ENCODE measurements around the gene ATP6V0E1.

- TF ChIP-seq CTCF (IDR thresholded peaks at IDR 0.05; ENCODE audit: extremely low read depth in 1 of 2, insufficient read depth in 1 of 2, low read depth in 1 of 2, low read length in 2 of 2): no peak
- no peak for TF ChIP-seq MAX (IDR thresholded peaks at IDR 0.05; ENCODE audit: insufficient read depth, insufficient read length)
These were observed 67.2 kb downstream of the ATP6V0E1 start for GRCh38 chr5:173050791-173051190.

All from endothelial cell of umbilical vein (primary cell).